CD14-positive monocyte (primary cell): Measurements from ENCODE around the gene ITK. TPM values are rescaled to one million over a fixed set of nuclear protein-coding genes. Genes with fewer than 3 reads are reported as not detected.

Experiments
- DNase-seq, 3 donors: peaks; one replicate each; pipeline ENCODE4 v3.0.0-alpha.2; 2011 to 2022
- H2AFZ ChIP-seq: 2 replicates; pipeline ENCODE4 v1.6.0; 2012; ENCODE audit warnings: mild to moderate bottlenecking, low read depth, low read length, inconsistent platforms; ENCODE audit not compliant: insufficient read depth, poor library complexity, severe bottlenecking
- H3K27ac ChIP-seq, 2 donors: 1 replicate in 1 of 2; 2 replicates in 1 of 2; pipeline ENCODE4 v1.5.1; 2012 to 2013; ENCODE audit warnings: low read length in 2 of 2, control low read depth in 1 of 2, inconsistent platforms in 1 of 2, low read depth in 1 of 2, mild to moderate bottlenecking in 1 of 2
- H3K27me3 ChIP-seq, 2 donors: one replicate each; pipeline versions ENCODE4 v1.6.0 to v1.6.1; 2011 to 2013; ENCODE audit warnings: low read length in 2 of 2; ENCODE audit not compliant: control insufficient read depth in 2 of 2, insufficient read depth in 2 of 2
- H3K36me3 ChIP-seq, 2 donors: replicated peaks in 1 of 2; 1 replicate in 1 of 2; 2 replicates in 1 of 2; pipeline versions ENCODE4 v1.5.1 to v1.6.1; 2012 to 2013; ENCODE audit warnings: low read length in 2 of 2, control low read depth in 1 of 2, inconsistent platforms in 1 of 2, mild to moderate bottlenecking in 1 of 2; ENCODE audit not compliant: insufficient read depth in 2 of 2, control insufficient read depth in 1 of 2
- H3K4me1 ChIP-seq, 2 donors: 1 replicate in 1 of 2; 2 replicates in 1 of 2; pipeline versions ENCODE4 v1.5.1 to v1.6.1; 2012 to 2013; ENCODE audit warnings: low read length in 2 of 2, control low read depth in 1 of 2, inconsistent platforms in 1 of 2, mild to moderate bottlenecking in 1 of 2, moderate library complexity in 1 of 2; ENCODE audit not compliant: insufficient read depth in 2 of 2, control insufficient read depth in 1 of 2
- H3K4me2 ChIP-seq: replicated peaks from 2 replicates; pipeline ENCODE3; 2012; ENCODE audit warnings: low read length, moderate library complexity, mild to moderate bottlenecking; ENCODE audit not compliant: poor library complexity, severe bottlenecking; ENCODE audit errors: extremely low read depth
- H3K4me3 ChIP-seq, 3 experiments: fragments of 200-600 bp in 1 of 3; sonication (generic) in 1 of 3; replicated peaks in 1 of 3; 1 replicate in 2 of 3; 2 replicates in 1 of 3; pipeline ENCODE4 v1.5.1; 2011 to 2013; ENCODE audit warnings: low read length in 3 of 3, mild to moderate bottlenecking in 3 of 3, control low read depth in 2 of 3, low read depth in 2 of 3, inconsistent platforms in 1 of 3, moderate library complexity in 1 of 3
- H3K79me2 ChIP-seq: 2 replicates; pipeline ENCODE4 v1.6.0; 2012; ENCODE audit warnings: mild to moderate bottlenecking, control low read depth, inconsistent platforms, low read length, moderate library complexity; ENCODE audit not compliant: insufficient read depth
- H3K9ac ChIP-seq: 2 replicates; pipeline ENCODE4 v1.6.0; 2017; ENCODE audit warnings: low read length, mild to moderate bottlenecking; ENCODE audit not compliant: insufficient read depth, poor library complexity, severe bottlenecking
- H3K9me3 ChIP-seq, 2 donors: replicated peaks in 1 of 2; 1 replicate in 1 of 2; 2 replicates in 1 of 2; pipeline versions ENCODE4 v1.5.1 to v1.6.1; 2012 to 2013; ENCODE audit warnings: low read length in 2 of 2, control low read depth in 1 of 2; ENCODE audit not compliant: control insufficient read depth in 1 of 2, insufficient read depth in 1 of 2
- H4K20me1 ChIP-seq: 2 replicates; pipeline ENCODE4 v1.6.0; 2012; ENCODE audit warnings: mild to moderate bottlenecking, low read length, control low read depth, moderate library complexity; ENCODE audit not compliant: insufficient read depth
- H3K27ac Mint-ChIP-seq, 7 donors: one replicate each; pipeline ENCODE4 v1.8.0; 2020; ENCODE audit warnings: mild to moderate bottlenecking in 7 of 7, mixed read lengths in 7 of 7, moderate library complexity in 6 of 7, inconsistent platforms in 2 of 7
- H3K27me3 Mint-ChIP-seq, 3 donors: one replicate each; pipeline ENCODE4 v1.8.0; 2021 to 2022; ENCODE audit warnings: low read depth in 3 of 3, mild to moderate bottlenecking in 3 of 3, mixed read lengths in 3 of 3, moderate library complexity in 3 of 3, inconsistent platforms in 1 of 3
- H3K36me3 Mint-ChIP-seq, 2 donors: one replicate each; pipeline ENCODE4 v1.8.0; 2020; ENCODE audit warnings: mixed read lengths in 2 of 2, inconsistent platforms in 1 of 2, mild to moderate bottlenecking in 1 of 2
- H3K4me1 Mint-ChIP-seq: one replicate; pipeline ENCODE4 v1.8.0; 2020; ENCODE audit warnings: mild to moderate bottlenecking, mixed read lengths
- H3K4me3 Mint-ChIP-seq, 2 donors: one replicate each; pipeline ENCODE4 v1.8.0; 2020; ENCODE audit warnings: mild to moderate bottlenecking in 2 of 2, mixed read lengths in 2 of 2, moderate library complexity in 1 of 2
- H3K9me3 Mint-ChIP-seq, 7 donors: one replicate each; pipeline ENCODE4 v1.8.0; 2020 to 2022; ENCODE audit warnings: mixed read lengths in 7 of 7, mild to moderate bottlenecking in 6 of 7, moderate library complexity in 6 of 7, inconsistent platforms in 2 of 7
- CTCF ChIP-seq: fragments of 200-600 bp; IDR thresholded peaks from one replicate; pipeline ENCODE4 v1.8.0; 2022; ENCODE audit warnings: antibody characterized with exemption, mild to moderate bottlenecking
- WGBS: methylation state at CpG from one replicate; pipeline ENCODE4 v1.1.5; 2013; ENCODE audit warnings: missing lambda C conversion rate; ENCODE audit not compliant: insufficient coverage; 5-methylcytosine and 5-hydroxymethylcytosine counted together
- intact Hi-C, 2 donors: fragments of 100-400 bp; cut with micrococcal nuclease; formaldehyde crosslinking; loops; one replicate each; pipeline versions ENCODE4 v1.15.0 to v1.15.1; 2023
- polyA plus RNA-seq, 3 donors: library from polyadenylated mRNA; depleted of rRNA in 1 of 3; unstranded in 2 of 3; stranded (reverse) in 1 of 3; fragments of 300-500 nt in 2 of 3; fragments of >200 nt in 1 of 3; fragmentation: Illumina TruSeq in 2 of 3; gene quantifications; 1 replicate in 2 of 3; 2 replicates in 1 of 3; pipeline ENCODE4 v1.2.3, GENCODE V29; 2012 to 2021

ITK gene
- polyA plus RNA-seq, 3 donors, result 0.03 to 0.60 (median 0.39) TPM

GRCh38 chr5:157221959-157222358 lies 41.3 kb downstream of the ITK start:
- no peaks in the 10 kb centered on the region for H3K9me3 Mint-ChIP-seq
- Histone ChIP-seq H3K9me3 (no peaks in the 10 kb centered on the region), H3K4me2 (no peak overlapping the region), H3K27ac (no peak overlapping the region), H3K9ac (no peak overlapping the region), H3K79me2 (no peaks in the 10 kb centered on the region), H3K27me3 (no peaks in the 10 kb centered on the region), H4K20me1 (no peaks in the 10 kb centered on the region), H2AFZ (no peak overlapping the region), H3K4me1 (no peaks in the 10 kb centered on the region), H3K4me3 (no peak overlapping the region), H3K36me3 (no peaks in the 10 kb centered on the region)
- 24% methylated on average over 2 of the region's 5 CpGs for WGBS
- H3K27me3 Mint-ChIP-seq, result peaks cover 0 to 2% (median 2%) of the 10 kb centered on the region in 3 donors
- no peak for DNase-seq
- intact Hi-C loops, result no loop called here
- no peak for TF ChIP-seq CTCF
- H3K36me3 Mint-ChIP-seq, result no peaks in the 10 kb centered on the region
- no peak overlapping the region for H3K27ac Mint-ChIP-seq
- H3K4me3 Mint-ChIP-seq, result no peak overlapping the region
- H3K4me1 Mint-ChIP-seq, result peaks cover 1% of the 10 kb centered on the region

- no peaks in the 10 kb centered on the region for H3K9me3 Mint-ChIP-seq
- TF ChIP-seq CTCF, result no peak
- peaks cover 1% of the 10 kb centered on the region for H3K4me1 Mint-ChIP-seq
- Histone ChIP-seq H3K36me3 (no peaks in the 10 kb centered on the region), H3K27ac (no peak overlapping the region), H3K4me1 (no peaks in the 10 kb centered on the region), H3K27me3 (no peaks in the 10 kb centered on the region), H3K9me3 (no peaks in the 10 kb centered on the region), H4K20me1 (no peaks in the 10 kb centered on the region), H2AFZ (no peak overlapping the region), H3K9ac (no peak overlapping the region), H3K4me3 (no peak overlapping the region), H3K4me2 (no peak overlapping the region), H3K79me2 (no peaks in the 10 kb centered on the region)
- H3K4me3 Mint-ChIP-seq, result no peak overlapping the region
- no peak for DNase-seq
- intact Hi-C loops, result no loop called here
- H3K36me3 Mint-ChIP-seq, result no peaks in the 10 kb centered on the region
- H3K27ac Mint-ChIP-seq, result no peak overlapping the region
- peaks cover 0 to 2% (median 2%) of the 10 kb centered on the region in 3 donors for H3K27me3 Mint-ChIP-seq
- 93% methylated on average over 8 of the region's 10 CpGs for WGBS
Observed at GRCh38 chr5:157222506-157223230, 42.0 kb downstream of the ITK start.
